GM21390 (cell line): ENCODE data around the gene FOXK2.

ENCODE experiments used
- ATAC-seq: cut with Tn5 transposase; IDR thresholded peaks from one replicate; pipeline ENCODE4 v1.9.1; 2021; ENCODE audit not compliant: unreplicated experiment

FOXK2 gene

GRCh38 chr17:82587234-82588086 lies 67.9 kb downstream of the FOXK2 start:
- ATAC-seq, result no peak

GRCh38 chr17:82588266-82589175 lies 69.0 kb downstream of the FOXK2 start:
- ATAC-seq, result no peak

- no peak for ATAC-seq
Observed at GRCh38 chr17:82589851-82590180, 70.3 kb downstream of the FOXK2 start.

DNA sequence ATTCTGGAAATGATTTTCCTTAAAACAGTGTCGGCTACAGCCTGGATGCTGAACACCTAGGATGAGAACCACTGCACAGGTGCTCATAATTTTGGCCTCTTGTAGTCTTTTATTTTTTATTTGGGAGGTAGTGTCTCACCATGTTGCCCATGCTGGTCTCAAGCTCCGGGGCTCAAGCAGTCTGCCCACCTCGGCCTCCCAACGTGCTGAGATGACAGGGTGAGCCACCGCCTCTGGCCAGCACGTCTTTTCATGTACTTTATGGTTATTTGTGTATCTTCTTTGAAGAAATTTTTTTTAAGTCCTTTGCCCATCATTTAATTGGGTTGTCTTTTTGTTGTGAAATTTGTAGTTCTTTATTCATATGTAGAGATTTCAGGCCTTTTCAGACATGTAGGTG lies 70.7 kb downstream of the FOXK2 start:
- ATAC-seq, result no peak

DNA sequence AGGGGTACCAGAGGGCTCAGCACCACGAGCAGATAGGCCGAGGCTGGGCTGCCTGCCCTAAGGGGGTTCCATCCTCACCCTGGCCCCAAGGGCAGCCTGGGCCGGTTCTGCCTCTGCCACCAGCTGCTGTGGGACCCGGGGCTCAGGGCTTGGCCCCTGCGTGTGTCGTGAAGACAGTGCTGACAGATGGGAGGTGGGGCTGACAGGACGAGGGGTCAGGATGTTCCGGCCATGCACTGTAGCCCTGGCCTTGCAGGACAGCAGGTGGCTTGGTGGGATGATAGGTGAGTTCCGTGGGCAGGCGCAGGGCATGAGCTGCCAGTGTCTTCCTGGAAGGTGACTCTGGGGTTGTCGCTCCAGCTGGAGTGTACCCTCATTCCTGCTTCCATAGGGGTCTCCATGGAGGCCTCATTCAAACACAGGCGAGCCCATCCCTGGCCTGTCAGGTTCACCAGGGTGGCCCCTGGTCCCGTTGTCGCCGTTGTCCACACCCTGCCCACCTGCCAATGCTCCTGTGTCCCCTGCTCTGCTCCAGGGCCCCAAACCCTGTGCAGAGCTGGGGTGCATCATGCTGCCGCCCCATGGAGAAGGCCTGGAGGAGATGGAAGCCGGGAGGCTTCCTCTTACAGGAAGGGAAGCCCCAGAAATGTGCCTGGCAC lies 71.5 kb downstream of the FOXK2 start:
- no peak for ATAC-seq

DNA sequence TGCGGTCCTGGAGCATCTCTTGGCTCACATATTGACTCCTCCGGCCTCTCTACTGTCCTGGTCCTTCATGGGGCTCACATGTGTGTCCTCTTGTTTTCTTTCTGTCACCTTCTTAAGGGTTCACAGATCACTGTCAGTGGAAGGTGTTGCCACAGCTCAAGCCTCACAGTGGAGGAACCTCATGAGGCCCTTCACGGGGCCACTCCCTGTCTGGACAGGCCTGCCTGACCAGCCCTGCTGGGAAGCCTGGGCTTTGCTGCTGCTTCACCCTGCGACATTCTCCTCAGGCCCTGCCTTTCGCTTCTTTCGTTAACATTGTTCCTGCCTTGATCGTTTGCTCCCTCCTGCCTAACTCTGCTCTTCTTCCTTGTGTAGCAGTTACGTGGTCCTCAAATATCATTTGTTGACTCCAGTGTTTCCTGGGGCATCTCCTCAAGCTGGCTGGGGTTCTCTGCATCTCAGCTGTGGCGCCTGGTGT lies 72.8 kb downstream of the FOXK2 start:
- no peak for ATAC-seq

DNA sequence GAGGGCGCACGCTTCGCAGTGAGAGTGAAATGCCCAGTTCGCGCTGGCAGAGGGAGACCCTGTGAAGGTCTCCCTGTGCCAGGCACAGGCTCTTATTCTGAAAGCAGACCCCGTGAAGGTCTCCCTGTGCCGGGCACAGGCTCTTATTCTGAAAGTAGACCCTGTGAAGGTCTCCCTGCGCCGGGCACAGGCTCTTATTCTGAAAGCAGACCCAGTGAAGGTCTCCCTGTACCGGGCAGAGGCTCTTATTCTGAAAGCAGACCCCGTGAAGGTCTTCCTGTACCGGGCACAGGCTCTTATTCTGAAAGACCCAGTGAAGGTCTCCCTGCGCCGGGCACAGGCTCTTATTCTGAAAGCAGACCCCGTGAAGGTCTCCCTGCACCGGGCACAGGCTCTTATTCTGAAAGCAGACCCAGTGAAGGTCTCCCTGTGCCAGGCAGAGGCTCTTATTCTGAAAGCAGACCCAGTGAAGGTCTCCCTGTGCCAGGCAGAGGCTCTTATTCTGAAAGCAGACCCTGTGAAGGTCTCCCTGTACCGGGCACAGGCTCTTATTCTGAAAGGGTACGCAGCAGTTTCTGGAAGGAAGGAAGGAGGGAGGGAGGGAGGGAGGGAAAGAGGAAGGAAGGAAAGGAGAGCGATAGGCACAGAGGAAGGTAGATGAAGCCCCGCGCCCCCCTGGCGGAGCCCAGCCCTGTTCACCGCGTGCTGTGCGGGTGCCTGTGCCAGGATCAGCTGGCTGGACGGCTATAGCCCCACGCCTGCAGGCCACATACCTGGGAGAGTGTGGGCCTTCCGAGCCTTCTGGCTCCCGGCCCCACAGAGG lies 73.4 kb downstream of the FOXK2 start:
- no peak for ATAC-seq

DNA sequence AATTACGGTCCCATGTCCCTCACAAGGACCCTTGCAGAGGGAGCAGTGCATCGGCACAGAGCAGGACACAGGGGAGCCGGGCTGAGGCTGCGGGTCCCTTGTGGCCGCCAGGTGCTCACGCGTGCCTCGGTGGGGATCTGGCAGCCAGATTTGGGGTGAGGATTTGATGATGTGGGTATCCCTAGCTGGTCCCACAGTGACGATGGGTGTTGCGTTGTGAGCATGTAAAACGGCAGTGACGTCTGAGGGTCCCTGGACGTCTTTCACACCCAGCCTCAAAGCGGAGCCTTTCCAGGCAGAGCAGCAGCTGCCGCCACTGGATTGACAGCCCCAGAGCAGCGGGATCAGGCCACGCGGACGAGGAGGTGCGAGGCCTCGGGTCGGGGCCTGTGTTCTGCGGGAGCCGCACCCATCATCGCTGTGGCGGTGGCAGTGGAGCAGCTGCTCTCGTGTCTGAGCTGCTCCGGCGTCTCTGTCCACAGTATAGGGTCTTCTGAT lies 74.1 kb downstream of the FOXK2 start:
- ATAC-seq, result no peak

- no peak for ATAC-seq
Observed at GRCh38 chr17:82594571-82594970, 75.0 kb downstream of the FOXK2 start.

DNA sequence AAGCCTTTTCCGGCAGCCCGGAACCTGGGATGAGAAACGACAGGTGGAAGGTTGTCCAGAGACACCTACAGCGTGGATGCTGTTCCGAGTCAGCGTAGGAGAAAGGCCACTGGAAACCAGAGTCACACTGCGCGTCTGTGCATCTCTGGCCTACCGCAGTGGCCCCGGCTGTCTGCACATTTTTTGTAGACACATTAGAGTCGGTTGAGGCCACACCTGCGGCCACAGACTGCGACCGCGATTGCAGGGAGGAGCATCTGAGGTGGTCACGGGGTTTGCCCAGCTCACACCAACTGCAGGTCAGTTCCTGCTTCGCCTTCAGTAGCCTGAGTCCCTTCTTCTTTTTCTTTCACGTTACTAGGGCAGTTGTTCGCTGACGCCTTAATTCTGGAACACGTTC lies 76.4 kb downstream of the FOXK2 start:
- no peak for ATAC-seq

DNA sequence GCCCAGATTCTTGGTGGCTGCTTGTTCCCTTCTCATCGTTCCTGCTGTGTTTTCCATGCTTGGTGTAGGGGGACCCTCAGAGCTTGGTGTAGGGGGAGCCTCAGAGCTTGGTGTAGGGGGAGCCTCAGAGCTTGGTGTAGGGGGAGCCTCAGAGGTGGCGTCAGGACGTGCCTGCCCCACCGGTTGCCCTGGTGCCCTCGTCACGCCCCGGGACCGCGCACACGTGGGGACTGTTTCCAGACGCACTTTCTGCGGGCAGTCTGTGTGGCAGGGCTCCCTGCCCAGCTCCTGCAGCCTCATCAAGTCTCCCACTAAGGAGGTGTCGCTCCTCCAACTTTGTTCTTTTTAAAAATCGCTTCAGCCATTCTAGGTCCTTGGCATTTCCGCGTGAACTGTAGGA lies 76.8 kb downstream of the FOXK2 start:
- ATAC-seq, result no peak

- no peak for ATAC-seq
Observed at GRCh38 chr17:82596837-82597672, 77.5 kb downstream of the FOXK2 start.

DNA sequence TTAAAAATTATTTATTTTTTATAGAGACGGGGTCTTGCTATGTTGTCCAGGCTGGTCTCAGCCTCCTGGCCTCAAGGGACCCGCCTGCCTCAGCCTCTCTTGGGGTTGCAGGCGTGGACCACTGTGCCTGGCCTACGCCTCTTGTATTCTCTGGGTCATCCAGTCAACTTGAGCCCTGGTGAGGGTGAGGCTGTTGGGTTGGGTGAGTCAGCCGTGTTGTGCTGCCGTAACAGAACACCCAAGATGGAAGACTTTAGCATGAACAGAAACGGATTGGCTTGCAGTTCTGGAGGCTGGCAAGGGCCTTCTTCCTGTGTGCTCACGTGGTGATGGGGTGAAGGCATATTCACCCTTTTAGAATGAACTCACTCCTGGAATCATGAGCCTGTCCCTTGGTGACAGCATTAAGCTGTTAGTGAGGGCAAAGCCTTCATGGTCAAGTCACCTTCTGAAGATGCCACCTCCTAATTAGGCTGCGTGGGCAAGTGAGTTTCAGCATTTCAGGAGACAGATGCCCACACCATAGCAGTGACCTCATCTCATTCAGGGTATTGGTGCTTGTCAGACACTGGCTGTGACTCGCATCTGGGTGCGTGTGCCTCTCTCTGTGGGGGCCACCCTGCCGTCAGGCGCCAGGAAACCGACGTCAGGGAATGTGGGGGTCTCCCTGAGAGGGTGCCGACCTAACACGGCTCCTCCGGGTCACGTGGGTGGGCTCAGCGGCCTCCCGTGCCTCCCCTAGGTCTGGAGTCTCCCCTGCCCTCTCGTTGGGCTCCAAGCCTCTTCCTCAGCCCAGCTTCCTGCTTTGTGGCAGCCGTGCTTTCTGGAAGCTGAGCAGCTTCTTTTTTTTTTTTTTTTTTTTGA lies 79.0 kb downstream of the FOXK2 start:
- ATAC-seq, result no peak

GRCh38 chr17:82599674-82600661 lies 80.4 kb downstream of the FOXK2 start:
- no peak for ATAC-seq

GRCh38 chr17:82600731-82601446 lies 81.4 kb downstream of the FOXK2 start:
- no peak for ATAC-seq

GRCh38 chr17:82601447-82602000 lies 82.0 kb downstream of the FOXK2 start:
- no peak for ATAC-seq
